Fibroblast of skin of left quadriceps (primary cell): ENCODE results near the gene DGCR2.
"Not testable (repeated sequence)": the region's sequence is repeated elsewhere in the genome, so short reads cannot be mapped to it uniquely, and the experiment has no call there.

Experiments used
- DNase-seq, 2 experiments: peaks; one replicate each; pipeline ENCODE4 v3.0.0-alpha.2; 2013; ENCODE audit warnings: low read depth in 2 of 2

The DGCR2 gene

GRCh38 chr22:19042285-19043120 is 79.7 kb downstream of the DGCR2 start:
- DNase-seq, result no peak

GRCh38 chr22:19041704-19042074 is 80.5 kb downstream of the DGCR2 start:
- DNase-seq, result no peak

GRCh38 chr22:19040888-19041703 is 81.1 kb downstream of the DGCR2 start:
- DNase-seq, result no peak

- no peak for DNase-seq
Measured at GRCh38 chr22:19040391-19040861, 81.8 kb downstream of the DGCR2 start.

GRCh38 chr22:19039796-19040280 is 82.4 kb downstream of the DGCR2 start:
- no peak for DNase-seq

GRCh38 chr22:19039448-19039780 is 82.8 kb downstream of the DGCR2 start:
- DNase-seq, result no peak

GRCh38 chr22:19038728-19039447 is 83.3 kb downstream of the DGCR2 start:
- no peak for DNase-seq

GRCh38 chr22:19038164-19038546 is 84.1 kb downstream of the DGCR2 start:
- no peak for DNase-seq

- no peak for DNase-seq
Measured at GRCh38 chr22:19037282-19038163, 84.7 kb downstream of the DGCR2 start.

- no peak for DNase-seq
Measured at GRCh38 chr22:19036523-19037273, 85.5 kb downstream of the DGCR2 start.

- DNase-seq, result no peak
Measured at GRCh38 chr22:19036229-19036522, 86.0 kb downstream of the DGCR2 start.

GRCh38 chr22:19035474-19036228 is 86.6 kb downstream of the DGCR2 start:
- DNase-seq, result no peak

GRCh38 chr22:19035126-19035473 is 87.1 kb downstream of the DGCR2 start:
- DNase-seq, result not testable (repeated sequence)

GRCh38 chr22:19034724-19035120 is 87.5 kb downstream of the DGCR2 start:
- DNase-seq, result not testable (repeated sequence)

GRCh38 chr22:19034031-19034723 is 88.0 kb downstream of the DGCR2 start:
- not testable (repeated sequence) for DNase-seq

GRCh38 chr22:19033568-19033905 is 88.7 kb downstream of the DGCR2 start:
- not testable (repeated sequence) for DNase-seq

GRCh38 chr22:19032898-19033567 is 89.2 kb downstream of the DGCR2 start:
- DNase-seq, result not testable (repeated sequence)

- DNase-seq, result not testable (repeated sequence)
Measured at GRCh38 chr22:19032156-19032785, 89.9 kb downstream of the DGCR2 start.
